ENCODE data around the gene NTN3. TPM values are rescaled to one million over a fixed set of nuclear protein-coding genes. Genes with fewer than 3 reads are reported as not detected.

NTN3 gene
- total RNA-seq, 6 experiments from 2014 or later: 0.39 to 2.1 (median 1.2) TPM

- Histone ChIP-seq H3K4me1 (peaks cover 0 to 50% (median 29%) of the 10 kb centered on the region in 4 donors), H3K9me3 (no peaks in the 10 kb centered on the region), H3K36me3 (peaks cover 0 to 6% (median 0%) of the 10 kb centered on the region in 4 donors), H3K4me3 (peak overlapping the region; percentile 78 to 82 (median 81)), H3K27ac (peak overlapping the region; percentile 92 to 94 (median 93)), H3K27me3 (no peaks in the 10 kb centered on the region)
- peak in 2 of 3 donors; percentile 36 to 52 for DNase-seq
- intact Hi-C loops (cut with DNase I): no loop called here
- TF ChIP-seq CTCF (IDR thresholded peaks at IDR 0.05) (no peak), POLR2A (IDR thresholded peaks at IDR 0.05) (no peak)
- 15% methylated on average over 10 of the region's 14 CpGs for WGBS (ENCODE audit: insufficient coverage, low coverage, low lambda C conversion rate, missing lambda C conversion rate)
- ATAC-seq: no peak
Measured at GRCh38 chr16:2515180-2515851, 44.2 kb downstream of the NTN3 start.

DNA sequence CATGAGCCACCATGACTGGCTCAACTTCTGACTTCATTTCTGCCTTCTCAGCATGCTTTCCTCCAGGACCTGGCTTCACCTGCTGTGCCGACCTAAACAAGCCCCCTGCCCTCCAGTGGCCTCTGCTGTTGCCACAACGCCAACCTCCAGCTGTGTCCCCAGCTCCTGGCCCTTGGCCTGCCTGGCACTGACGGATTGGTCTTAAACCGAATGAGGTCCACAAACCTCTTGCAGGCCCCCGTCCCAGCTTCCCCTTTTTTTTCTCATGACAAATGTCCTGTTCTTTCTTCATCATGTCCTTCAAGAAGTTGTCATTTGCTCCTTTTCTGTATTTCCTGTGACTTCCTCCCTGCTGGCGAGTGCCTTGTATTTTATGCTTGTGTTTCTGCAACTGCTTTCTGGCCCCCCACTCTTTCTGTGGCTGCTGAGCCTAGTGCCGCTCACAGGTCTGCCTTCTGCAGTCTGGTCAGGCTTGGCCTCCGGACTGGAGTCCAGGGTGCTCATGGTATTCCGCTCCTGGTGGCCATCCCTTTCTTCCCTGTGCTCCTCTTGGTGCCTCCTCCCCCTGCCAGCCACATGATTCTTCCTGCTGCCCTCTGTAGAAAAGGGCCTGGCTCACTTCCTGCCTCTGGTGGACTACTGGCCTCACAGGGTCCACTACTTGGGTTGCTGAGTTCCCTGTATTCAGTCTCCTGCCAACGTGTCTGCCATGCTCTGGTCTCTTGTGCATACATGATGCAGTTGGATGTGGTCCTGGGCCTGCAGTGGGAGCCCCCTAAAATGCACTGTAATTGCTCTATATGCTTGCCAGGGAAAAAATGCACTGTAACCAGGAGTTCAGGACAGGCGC lies 45.5 kb downstream of the NTN3 start:
- Histone ChIP-seq H3K4me3 (peak overlapping the region; percentile 6 to 82 (median 7)), H3K36me3 (peaks cover 0 to 6% (median 0%) of the 10 kb centered on the region in 4 donors), H3K4me1 (peaks cover 0 to 59% (median 31%) of the 10 kb centered on the region in 4 donors), H3K9me3 (no peaks in the 10 kb centered on the region), H3K27ac (peak overlapping the region; percentile 33 to 92 (median 61)), H3K27me3 (no peaks in the 10 kb centered on the region)
- ATAC-seq: peak in 1 of 4 donors; percentile 1
- peak in 2 of 3 donors; percentile 64 to 65 for DNase-seq
- TF ChIP-seq CTCF (IDR thresholded peaks at IDR 0.05) (no peak), POLR2A (IDR thresholded peaks at IDR 0.05) (no peak)
- intact Hi-C loops (cut with DNase I): no loop called here
- WGBS (ENCODE audit: insufficient coverage, low coverage, low lambda C conversion rate, missing lambda C conversion rate): 22% methylated on average over 9 of the region's 11 CpGs

DNA sequence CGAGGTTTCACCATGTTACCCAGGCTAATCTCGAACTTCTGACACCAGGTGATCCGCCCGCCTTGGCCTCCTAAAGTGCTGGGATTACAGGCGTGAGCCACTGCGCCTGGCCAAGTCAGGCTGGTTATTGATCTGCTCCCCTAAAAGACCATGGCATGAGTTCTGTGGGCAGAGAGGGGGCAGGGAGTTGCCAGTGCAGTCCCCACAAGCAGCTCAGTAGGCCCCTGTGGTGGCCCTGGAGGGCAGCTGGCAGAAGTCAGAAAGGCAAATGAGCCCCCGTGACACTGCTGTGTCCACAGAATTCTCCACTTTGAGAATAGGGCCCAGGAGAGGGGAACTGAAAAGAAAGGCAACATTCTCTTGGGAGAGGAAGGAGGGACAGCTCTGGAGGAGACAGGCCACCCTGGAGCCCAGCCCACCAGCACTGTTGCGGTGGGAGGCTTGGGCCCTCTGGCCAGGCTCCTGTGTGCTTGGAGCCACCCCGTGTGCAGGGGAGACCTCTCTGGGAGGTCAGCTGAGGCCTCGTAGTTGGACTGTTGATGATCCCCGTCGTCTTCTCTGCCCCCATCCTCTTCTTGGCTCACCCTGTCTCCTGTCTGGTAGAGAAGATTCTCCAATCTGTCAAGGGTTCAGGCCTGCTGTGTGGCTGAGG lies 47.0 kb downstream of the NTN3 start:
- peaks cover 0 to 8% (median 0%) of the 10 kb centered on the region in 4 donors for H3K36me3 ChIP-seq
- peaks cover 0 to 59% (median 32%) of the 10 kb centered on the region in 4 donors for H3K4me1 ChIP-seq
- ATAC-seq (no peak), DNase-seq (peak in 1 of 3 donors; percentile 50)
- H3K9me3 ChIP-seq: no peaks in the 10 kb centered on the region
- intact Hi-C loops (cut with DNase I): no loop called here
- H3K27ac ChIP-seq: peak overlapping the region in 2 of 3 donors; percentile 21 to 61
- no peaks in the 10 kb centered on the region for H3K27me3 ChIP-seq
- no peak overlapping the region for H3K4me3 ChIP-seq
- TF ChIP-seq CTCF (IDR thresholded peaks at IDR 0.05): no peak
- no peak for TF ChIP-seq POLR2A (IDR thresholded peaks at IDR 0.05)
- WGBS (ENCODE audit: insufficient coverage, low coverage, low lambda C conversion rate, missing lambda C conversion rate): 40% methylated on average over 7 of the region's 12 CpGs

- ATAC-seq (peak in 1 of 4 donors; percentile 2), DNase-seq (peak; percentile 47 to 64 (median 61))
- H3K27ac ChIP-seq: peak overlapping the region in 2 of 3 donors; percentile 54 to 80
- no peaks in the 10 kb centered on the region for H3K9me3 ChIP-seq
- H3K4me3 ChIP-seq: no peak overlapping the region
- peaks cover 0 to 8% (median 0%) of the 10 kb centered on the region in 4 donors for H3K36me3 ChIP-seq
- intact Hi-C loops (cut with DNase I): no loop called here
- TF ChIP-seq CTCF (IDR thresholded peaks at IDR 0.05) (no peak), POLR2A (IDR thresholded peaks at IDR 0.05) (no peak)
- 64% methylated on average over 10 of the region's 39 CpGs for WGBS (ENCODE audit: insufficient coverage, low coverage, low lambda C conversion rate, missing lambda C conversion rate)
- peaks cover 0 to 66% (median 37%) of the 10 kb centered on the region in 4 donors for H3K4me1 ChIP-seq
- no peaks in the 10 kb centered on the region for H3K27me3 ChIP-seq
Measured at GRCh38 chr16:2518823-2519710, 48.0 kb downstream of the NTN3 start.
